Endothelial cell of umbilical vein (primary cell): ENCODE measurements around the gene CUX1. TPM values are rescaled to one million over a fixed set of nuclear protein-coding genes. Genes with fewer than 3 reads are reported as not detected.

Experiments used
- BruUV-seq: library from RNA; stranded (reverse); fragments of 400-500 nt; replicated peaks from 2 replicates; lab custom pipeline; 2021; lab: Mats Ljungman, UMichigan
- CTCF ChIA-PET: fragments of 300-600, 350-600 bp; sonication (Branson Sonifier 250); formaldehyde crosslinking; loops from one replicate; lab custom pipeline; 2021; ENCODE audit warnings: antibody characterized with exemption, inconsistent platforms; lab: Charles Lee
- POLR2A ChIA-PET: fragments of 300-600, 350-600 bp; sonication (Branson Sonifier 250); formaldehyde crosslinking; loops from one replicate; lab custom pipeline; 2021; ENCODE audit warnings: antibody characterized with exemption, inconsistent platforms; lab: Charles Lee
- DNase-seq: peaks from one replicate; pipeline ENCODE4 v3.0.0-alpha.2; 2011; ENCODE audit warnings: low read depth, low spot score
- FAIRE-seq: peaks from 2 replicates; lab custom pipeline; 2011; peaks lifted over from hg19 to GRCh38; lab: Jason Lieb, UNC
- H2AFZ ChIP-seq: 2 replicates; pipeline ENCODE4 v1.6.0; 2012; ENCODE audit warnings: low read depth, low read length, control low read depth, inconsistent platforms
- H3K27ac ChIP-seq: 2 replicates; pipeline ENCODE4 v1.5.1; 2011; ENCODE audit warnings: low read depth, mild to moderate bottlenecking, control low read depth, low read length, moderate library complexity; ENCODE audit not compliant: insufficient read depth
- H3K27me3 ChIP-seq, 2 experiments: 2 replicates each; pipeline versions ENCODE4 v1.6.0 to v1.6.1; 2011; ENCODE audit warnings: low read length in 2 of 2, mixed read lengths in 1 of 2; ENCODE audit not compliant: control insufficient read depth in 2 of 2, insufficient read depth in 2 of 2
- H3K36me3 ChIP-seq, 2 experiments: 2 replicates in 1 of 2; 3 replicates in 1 of 2; pipeline ENCODE4 v1.5.1; 2011; ENCODE audit warnings: low read length in 2 of 2, mild to moderate bottlenecking in 1 of 2, moderate library complexity in 1 of 2; ENCODE audit not compliant: control insufficient read depth in 2 of 2, insufficient read depth in 2 of 2; ENCODE audit errors: extremely low read depth in 1 of 2
- H3K4me1 ChIP-seq: 3 replicates; pipeline ENCODE4 v1.5.1; 2011; ENCODE audit warnings: mild to moderate bottlenecking, low read length; ENCODE audit not compliant: control insufficient read depth, insufficient read depth; ENCODE audit errors: extremely low read depth
- H3K4me2 ChIP-seq: 2 replicates; pipeline ENCODE4 v1.6.1; 2011; ENCODE audit warnings: low read length, control low read depth, mixed read lengths; ENCODE audit not compliant: insufficient read depth
- H3K4me3 ChIP-seq, 3 experiments: fragments of 200-600 bp in 1 of 3; sonication (generic), shearing (Covaris generic) in 1 of 3; replicated peaks in 1 of 3; 2 replicates each; pipeline ENCODE4 v1.5.1; 2011 to 2016; ENCODE audit warnings: control low read depth in 3 of 3, low read length in 3 of 3, mild to moderate bottlenecking in 2 of 3, inconsistent platforms in 1 of 3, low read depth in 1 of 3, moderate library complexity in 1 of 3; ENCODE audit not compliant: insufficient read depth in 1 of 3
- H3K79me2 ChIP-seq: 2 replicates; pipeline ENCODE4 v1.6.0; 2012; ENCODE audit warnings: low read length, inconsistent platforms; ENCODE audit not compliant: control insufficient read depth, insufficient read depth
- H3K9ac ChIP-seq: replicated peaks from 2 replicates; pipeline ENCODE3; 2011; ENCODE audit warnings: low read length, control low read depth; ENCODE audit not compliant: insufficient read depth; ENCODE audit errors: extremely low read depth
- H3K9me1 ChIP-seq: replicated peaks from 3 replicates; pipeline ENCODE4 v1.6.0; 2011; ENCODE audit warnings: mild to moderate bottlenecking, low read length; ENCODE audit not compliant: control insufficient read depth, insufficient read depth; ENCODE audit errors: extremely low read depth
- H3K9me3 ChIP-seq: replicated peaks from 2 replicates; pipeline ENCODE4 v1.5.1; 2012; ENCODE audit warnings: low read length, inconsistent platforms; ENCODE audit not compliant: control insufficient read depth, insufficient read depth
- H4K20me1 ChIP-seq: replicated peaks from 2 replicates; pipeline ENCODE3; 2011; ENCODE audit warnings: mild to moderate bottlenecking, low read length; ENCODE audit not compliant: control insufficient read depth, insufficient read depth; ENCODE audit errors: extremely low read depth
- CTCF ChIP-seq, 2 donors: IDR thresholded peaks; 1 replicate in 1 of 2; 2 replicates in 1 of 2; pipeline ENCODE4 v1.5.1; 2011; ENCODE audit warnings: low read length in 2 of 2, mild to moderate bottlenecking in 2 of 2, moderate library complexity in 2 of 2, control low read depth in 1 of 2, inconsistent platforms in 1 of 2, low read depth in 1 of 2; ENCODE audit not compliant: insufficient read depth in 1 of 2; ENCODE audit errors: extremely low read depth in 1 of 2
- EZH2 ChIP-seq: IDR thresholded peaks from 2 replicates; pipeline ENCODE4 v1.6.1; 2012; ENCODE audit warnings: borderline replicate concordance, low read depth, mild to moderate bottlenecking, moderate library complexity, low read length, inconsistent platforms; ENCODE audit not compliant: severe bottlenecking
- FOS ChIP-seq: IDR thresholded peaks from 2 replicates; pipeline ENCODE4 v1.6.1; 2011; ENCODE audit warnings: mild to moderate bottlenecking, low read length, moderate library complexity, borderline replicate concordance; ENCODE audit not compliant: insufficient read depth
- GATA2 ChIP-seq: IDR thresholded peaks from 2 replicates; pipeline ENCODE4 v1.7.0; 2011; ENCODE audit warnings: low read depth, mild to moderate bottlenecking, moderate library complexity, mixed read lengths, low read length; ENCODE audit not compliant: insufficient read length, insufficient read depth
- JUN ChIP-seq: IDR thresholded peaks from 2 replicates; pipeline ENCODE4 v1.6.1; 2011; ENCODE audit warnings: borderline replicate concordance, low read depth; ENCODE audit not compliant: insufficient read length, insufficient read depth
- MAX ChIP-seq: IDR thresholded peaks from 2 replicates; pipeline ENCODE4 v1.6.1; 2011; ENCODE audit not compliant: insufficient read depth, insufficient read length
- MYC ChIP-seq: IDR thresholded peaks from one replicate; pipeline ENCODE4 v1.6.1; 2011; ENCODE audit warnings: mild to moderate bottlenecking, low read depth, low read length
- POLR2A ChIP-seq: IDR thresholded peaks from 2 replicates; pipeline ENCODE4 v1.6.1; 2012; ENCODE audit warnings: low read depth, mild to moderate bottlenecking, control low read depth, low read length
- POLR2AphosphoS5 ChIP-seq: IDR thresholded peaks from 2 replicates; pipeline ENCODE4 v1.6.1; 2012; ENCODE audit warnings: low read depth, mild to moderate bottlenecking, control low read depth, low read length, moderate library complexity; ENCODE audit not compliant: insufficient read depth
- dilution Hi-C: fragments of 300-500 bp; cut with MboI; formaldehyde crosslinking; loops from one replicate; pipeline ENCODE4 v1.15.0; 2019; ENCODE audit warnings: low sequenced_read_pairs; ENCODE audit not compliant: extremely low pct_ligation_motif_present
- intact Hi-C: fragments of 100-400 bp; cut with micrococcal nuclease; formaldehyde crosslinking; loops from one replicate; pipeline ENCODE4 v1.10.0; 2022
- polyA plus RNA-seq, 4 experiments: library from polyadenylated mRNA; depleted of rRNA in 3 of 4; stranded (reverse) in 3 of 4; unstranded in 1 of 4; fragments of >200 nt; gene quantifications; 2 replicates each; pipeline versions ENCODE4 v1.2.1 to v1.2.3, GENCODE V29; 2011 to 2012; ENCODE audit warnings: missing spikeins in 1 of 4
- total RNA-seq: library from RNA; stranded (reverse); gene quantifications from 2 replicates; pipeline ENCODE4 v1.2.3, GENCODE V29; 2021

Gene CUX1
- total and polyA plus RNA-seq, 2 donors (not counting 3 experiments of a cell fraction or from before 2014, with no cell fraction given) = 13.8 to 49.8 TPM

- dilution Hi-C loops = no loop called here
- no peak for FAIRE-seq
- CTCF ChIA-PET = no interaction called here
Observed at GRCh38 chr7:101768280-101768679, 49.1 kb upstream of the CUX1 start.

GRCh38 chr7:101770466-101770865 is 47.0 kb upstream of the CUX1 start:
- Histone ChIP-seq H3K27me3 (peaks cover 0 to 1% of the 10 kb centered on the region in 2 experiments), H3K4me1 (no peaks in the 10 kb centered on the region), H4K20me1 (no peaks in the 10 kb centered on the region), H3K27ac (no peak overlapping the region), H2AFZ (no peak overlapping the region), H3K79me2 (no peaks in the 10 kb centered on the region), H3K36me3 (no peaks in the 10 kb centered on the region), H3K4me3 (no peak overlapping the region), H3K9me3 (no peaks in the 10 kb centered on the region), H3K9ac (no peak overlapping the region), H3K9me1 (no peaks in the 10 kb centered on the region), H3K4me2 (no peak overlapping the region)
- TF ChIP-seq MYC (no peak), CTCF (IDR thresholded peaks at IDR 0.05; ENCODE audit: extremely low read depth in 1 of 2, insufficient read depth in 1 of 2, low read depth in 1 of 2, low read length in 2 of 2) (no peak), MAX (no peak), FOS (no peak), GATA2 (no peak), EZH2 (no peak), POLR2A (no peak), JUN (no peak), POLR2AphosphoS5 (no peak)
- CTCF ChIA-PET = interaction anchor here (1.7 kb wide), 1 partner anchor 12 kb away, joined by 3 read pairs; no protein-coding TSS in a partner anchor
- no peak for FAIRE-seq
- BruUV-seq = no TSS peak
- dilution Hi-C loops (no loop called here), intact Hi-C loops (no loop called here)
- no peak for DNase-seq
- POLR2A ChIA-PET = no interaction called here

More at GRCh38 chr7:101768280-101768679, 49.1 kb upstream of the CUX1 start:
- no peak for DNase-seq
- H3K4me1 ChIP-seq = no peaks in the 10 kb centered on the region
- no peak overlapping the region for H3K27ac ChIP-seq
- H3K36me3 ChIP-seq = no peaks in the 10 kb centered on the region
- H3K9me3 ChIP-seq = no peaks in the 10 kb centered on the region
- no peaks in the 10 kb centered on the region for H4K20me1 ChIP-seq
- no TSS peak for BruUV-seq
- H3K79me2 ChIP-seq = no peaks in the 10 kb centered on the region
- intact Hi-C loops = no loop called here
- no peak for TF ChIP-seq GATA2
- no peak for TF ChIP-seq MYC
- no peak for TF ChIP-seq EZH2
- no peak for TF ChIP-seq JUN
- TF ChIP-seq POLR2AphosphoS5 = no peak
- no peak for TF ChIP-seq POLR2A
- H3K9me1 ChIP-seq = no peaks in the 10 kb centered on the region
- H3K4me2 ChIP-seq = no peak overlapping the region
- no peak overlapping the region for H2AFZ ChIP-seq
- H3K4me3 ChIP-seq = no peak overlapping the region
- POLR2A ChIA-PET = no interaction called here
- peaks cover 0 to 1% of the 10 kb centered on the region in 2 experiments for H3K27me3 ChIP-seq
- no peak overlapping the region for H3K9ac ChIP-seq
